Loucy (cell line): ENCODE data around the gene CCDC186.

Experiments used
- H2AFZ ChIP-seq: fragments of 200-600 bp; sonication (generic); 2 replicates; pipeline ENCODE4 v1.6.0; 2016; ENCODE audit warnings: antibody characterized with exemption, mild to moderate bottlenecking, low read length, moderate library complexity
- H3F3A ChIP-seq: fragments of 200-600 bp; 2 replicates; pipeline ENCODE4 v1.6.0; 2016; ENCODE audit warnings: antibody characterized with exemption, low read depth, mild to moderate bottlenecking
- H3K27me3 ChIP-seq: fragments of 200-600 bp; sonication (generic); 2 replicates; pipeline ENCODE4 v1.6.1; 2014; ENCODE audit warnings: low read length, mild to moderate bottlenecking; ENCODE audit not compliant: insufficient read depth, poor library complexity, severe bottlenecking
- H3K36me3 ChIP-seq: fragments of 200-600 bp; sonication (generic); 2 replicates; pipeline ENCODE4 v1.6.1; 2016; ENCODE audit warnings: low read length; ENCODE audit not compliant: insufficient read depth
- H3K4me1 ChIP-seq: fragments of 200-600 bp; sonication (generic); 2 replicates; pipeline ENCODE4 v1.5.1; 2014; ENCODE audit warnings: low read length, mild to moderate bottlenecking; ENCODE audit not compliant: insufficient read depth, poor library complexity, severe bottlenecking
- H3K4me2 ChIP-seq: fragments of 200-600 bp; sonication (generic); 2 replicates; pipeline ENCODE4 v1.6.0; 2014; ENCODE audit warnings: antibody characterized with exemption, low read length, low read depth, mild to moderate bottlenecking; ENCODE audit not compliant: poor library complexity, severe bottlenecking
- H3K4me3 ChIP-seq: fragments of 200-600 bp; sonication (generic); 2 replicates; pipeline ENCODE4 v1.5.1; 2014; ENCODE audit warnings: low read length, mild to moderate bottlenecking, mixed read lengths; ENCODE audit not compliant: poor library complexity, severe bottlenecking
- H3K79me2 ChIP-seq: fragments of 200-600 bp; sonication (generic); 2 replicates; pipeline ENCODE4 v1.6.1; 2014; ENCODE audit warnings: low read length; ENCODE audit not compliant: insufficient read depth
- H3K9ac ChIP-seq: fragments of 200-600 bp; sonication (generic); 2 replicates; pipeline ENCODE4 v1.6.0; 2014; ENCODE audit warnings: mild to moderate bottlenecking, low read depth, low read length, moderate library complexity; ENCODE audit not compliant: poor library complexity, severe bottlenecking
- H3K9me2 ChIP-seq: fragments of 200-600 bp; sonication (generic); replicated peaks from 2 replicates; pipeline ENCODE4 v1.6.1; 2016; ENCODE audit warnings: low read depth, low read length, mixed read lengths
- H3K9me3 ChIP-seq: fragments of 200-600 bp; sonication (generic); 2 replicates; pipeline ENCODE4 v1.6.1; 2014; ENCODE audit warnings: mild to moderate bottlenecking, antibody characterized with exemption, low read length, low read depth; ENCODE audit not compliant: insufficient read depth
- H4K20me1 ChIP-seq: fragments of 200-600 bp; sonication (generic); 2 replicates; pipeline ENCODE4 v1.6.0; 2014; ENCODE audit warnings: antibody characterized with exemption, low read length, mild to moderate bottlenecking; ENCODE audit not compliant: insufficient read depth, poor library complexity, severe bottlenecking
- EZH2phosphoT487 ChIP-seq: fragments of 200-600 bp; IDR thresholded peaks from 2 replicates; pipeline ENCODE4 v1.6.1; 2018; ENCODE audit warnings: antibody characterized with exemption, mild to moderate bottlenecking, moderate library complexity, borderline replicate concordance
- TF ChIP-seq, protein P1 (sequence below): fragments of 200-600 bp; sonication (generic); conservative IDR thresholded peaks from 2 replicates; pipeline ENCODE4 v1.5.1; 2014; ENCODE audit warnings: mild to moderate bottlenecking, antibody characterized with exemption, low read length

The CCDC186 gene

DNA sequence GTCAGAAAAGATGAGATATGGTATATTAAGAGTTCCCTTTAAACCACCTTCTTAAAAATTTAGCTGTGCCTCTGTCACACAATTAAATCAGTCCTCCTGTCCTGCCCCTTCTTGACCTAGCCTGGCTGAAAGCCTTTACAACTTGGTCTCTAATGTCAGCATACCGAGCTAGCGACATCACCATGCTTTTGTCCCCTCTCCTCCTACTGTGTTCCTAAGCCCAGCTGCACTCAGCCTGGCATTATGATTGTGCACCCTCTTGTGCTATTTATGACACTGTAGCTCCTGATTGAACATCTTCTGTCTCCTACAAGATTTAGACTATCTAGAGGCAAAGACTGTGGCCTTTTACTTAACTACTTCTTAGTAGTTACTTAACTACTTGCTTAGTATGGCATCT lies 34.3 kb upstream of the CCDC186 start:
- no peak overlapping the region for H3K9ac ChIP-seq
- H3K9me3 ChIP-seq, result no peaks in the 10 kb centered on the region
- H3F3A ChIP-seq, result no peaks in the 10 kb centered on the region
- peaks cover 26% of the 10 kb centered on the region for H3K27me3 ChIP-seq
- no peak overlapping the region for H3K4me3 ChIP-seq
- H4K20me1 ChIP-seq, result no peaks in the 10 kb centered on the region
- no peaks in the 10 kb centered on the region for H3K36me3 ChIP-seq
- no peak overlapping the region for H3K4me2 ChIP-seq
- no peaks in the 10 kb centered on the region for H3K79me2 ChIP-seq
- H2AFZ ChIP-seq, result no peak overlapping the region
- TF ChIP-seq, protein P1, sequence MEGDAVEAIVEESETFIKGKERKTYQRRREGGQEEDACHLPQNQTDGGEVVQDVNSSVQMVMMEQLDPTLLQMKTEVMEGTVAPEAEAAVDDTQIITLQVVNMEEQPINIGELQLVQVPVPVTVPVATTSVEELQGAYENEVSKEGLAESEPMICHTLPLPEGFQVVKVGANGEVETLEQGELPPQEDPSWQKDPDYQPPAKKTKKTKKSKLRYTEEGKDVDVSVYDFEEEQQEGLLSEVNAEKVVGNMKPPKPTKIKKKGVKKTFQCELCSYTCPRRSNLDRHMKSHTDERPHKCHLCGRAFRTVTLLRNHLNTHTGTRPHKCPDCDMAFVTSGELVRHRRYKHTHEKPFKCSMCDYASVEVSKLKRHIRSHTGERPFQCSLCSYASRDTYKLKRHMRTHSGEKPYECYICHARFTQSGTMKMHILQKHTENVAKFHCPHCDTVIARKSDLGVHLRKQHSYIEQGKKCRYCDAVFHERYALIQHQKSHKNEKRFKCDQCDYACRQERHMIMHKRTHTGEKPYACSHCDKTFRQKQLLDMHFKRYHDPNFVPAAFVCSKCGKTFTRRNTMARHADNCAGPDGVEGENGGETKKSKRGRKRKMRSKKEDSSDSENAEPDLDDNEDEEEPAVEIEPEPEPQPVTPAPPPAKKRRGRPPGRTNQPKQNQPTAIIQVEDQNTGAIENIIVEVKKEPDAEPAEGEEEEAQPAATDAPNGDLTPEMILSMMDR, result no peak
- TF ChIP-seq EZH2phosphoT487, result no peak
- H3K9me2 ChIP-seq, result no peaks in the 10 kb centered on the region
- no peaks in the 10 kb centered on the region for H3K4me1 ChIP-seq

DNA sequence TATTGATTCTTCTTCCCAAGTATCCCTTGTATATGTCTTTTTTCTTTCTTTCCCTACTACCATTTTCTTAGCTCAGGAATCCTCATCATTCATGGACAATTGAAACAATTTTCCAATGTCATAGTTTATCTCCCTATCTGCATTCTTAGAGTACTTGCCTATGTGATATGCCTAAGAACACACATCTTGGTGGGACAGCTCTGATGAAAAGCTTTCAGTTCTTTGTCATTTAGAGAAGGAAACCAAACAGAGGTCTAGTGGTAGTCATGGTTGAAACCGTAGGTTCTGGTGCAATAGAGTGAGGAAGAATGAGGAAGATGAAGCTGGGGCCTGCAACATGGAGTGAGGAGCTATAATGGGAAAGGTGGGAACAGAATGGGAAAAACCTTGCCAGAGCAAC lies 33.3 kb upstream of the CCDC186 start:
- H3K9me2 ChIP-seq, result no peaks in the 10 kb centered on the region
- no peaks in the 10 kb centered on the region for H3K9me3 ChIP-seq
- H2AFZ ChIP-seq, result no peak overlapping the region
- no peaks in the 10 kb centered on the region for H3K4me1 ChIP-seq
- peaks cover 34% of the 10 kb centered on the region for H3K27me3 ChIP-seq
- no peak overlapping the region for H3K9ac ChIP-seq
- H3K4me3 ChIP-seq, result no peak overlapping the region
- H3F3A ChIP-seq, result no peaks in the 10 kb centered on the region
- TF ChIP-seq, protein P1, result no peak
- no peak for TF ChIP-seq EZH2phosphoT487
- H3K4me2 ChIP-seq, result no peak overlapping the region
- H3K79me2 ChIP-seq, result no peaks in the 10 kb centered on the region
- no peaks in the 10 kb centered on the region for H3K36me3 ChIP-seq
- H4K20me1 ChIP-seq, result no peaks in the 10 kb centered on the region

DNA sequence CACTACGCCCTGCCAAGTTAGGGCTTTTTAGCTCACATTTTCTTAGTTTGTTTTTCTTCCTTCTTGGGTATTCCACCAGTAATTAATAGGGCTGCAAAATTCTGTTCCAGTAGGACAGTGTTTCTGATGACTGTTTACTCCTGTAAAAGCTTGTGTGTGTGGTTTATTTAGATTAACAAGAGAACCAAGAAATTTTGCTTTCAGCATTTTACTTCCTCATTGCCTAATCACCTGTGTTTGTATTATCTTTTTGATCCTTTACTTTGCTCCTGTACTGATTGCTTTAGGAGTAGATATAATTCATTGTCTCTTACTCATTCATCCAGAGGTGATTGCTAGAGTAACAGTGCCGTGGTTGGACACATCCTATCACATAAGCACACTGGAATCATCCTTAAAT lies 32.9 kb upstream of the CCDC186 start:
- no peaks in the 10 kb centered on the region for H3K4me1 ChIP-seq
- no peaks in the 10 kb centered on the region for H4K20me1 ChIP-seq
- peaks cover 39% of the 10 kb centered on the region for H3K27me3 ChIP-seq
- no peaks in the 10 kb centered on the region for H3K9me3 ChIP-seq
- no peaks in the 10 kb centered on the region for H3K79me2 ChIP-seq
- TF ChIP-seq EZH2phosphoT487, result no peak
- TF ChIP-seq, protein P1, result no peak
- no peaks in the 10 kb centered on the region for H3K36me3 ChIP-seq
- no peak overlapping the region for H2AFZ ChIP-seq
- no peak overlapping the region for H3K4me2 ChIP-seq
- no peak overlapping the region for H3K4me3 ChIP-seq
- no peak overlapping the region for H3K9ac ChIP-seq
- H3F3A ChIP-seq, result no peaks in the 10 kb centered on the region
- no peaks in the 10 kb centered on the region for H3K9me2 ChIP-seq
